ENCODE data around the gene CAPS. TPM values are rescaled to one million over a fixed set of nuclear protein-coding genes. Genes with fewer than 3 reads are reported as not detected.

Gene CAPS
- total and polyA plus RNA-seq, 12 donors: 7.1 to 146 (median 19.2) TPM

DNA sequence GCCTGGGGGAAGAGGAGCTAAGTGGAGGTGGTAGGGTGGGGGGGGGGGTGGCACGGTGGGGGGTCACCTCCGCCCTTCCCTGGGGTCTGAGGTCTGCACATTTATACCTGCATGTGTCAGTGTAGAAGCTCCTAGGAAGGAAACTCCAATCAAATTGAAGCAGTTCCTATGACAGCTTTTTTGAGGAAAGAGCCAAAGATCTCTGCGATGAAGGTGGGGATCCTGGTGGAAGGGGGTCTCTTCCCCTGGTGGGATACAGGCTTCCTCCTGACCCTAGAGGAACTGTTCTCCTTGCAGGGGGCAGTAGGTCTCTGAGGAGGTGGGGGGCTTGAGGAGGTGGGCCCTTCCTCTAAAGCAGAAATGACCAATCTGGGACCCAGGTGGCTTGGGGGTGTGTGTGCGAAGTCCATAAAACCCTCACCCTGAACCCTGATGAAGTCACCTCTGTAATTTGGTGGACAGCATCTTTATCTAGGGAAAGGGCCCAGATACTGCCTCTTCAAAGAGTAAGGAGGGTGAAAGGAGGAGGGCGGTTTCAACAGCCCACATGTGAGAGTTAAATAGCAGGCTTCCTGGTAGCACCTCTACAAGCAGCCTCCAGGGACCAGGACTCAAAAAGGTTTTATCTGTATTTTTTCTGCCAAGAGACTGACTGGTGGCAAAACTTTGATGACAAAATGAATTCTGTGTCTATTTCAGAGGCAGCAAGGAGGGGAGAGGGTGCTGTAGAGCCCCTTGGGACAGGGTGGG, 50.9 kb downstream of the CAPS start:
- WGBS, 4 donors: 87 to 98% (median 95%) methylated on average over 3 to 5 of the region's 5 CpGs
- no peaks in the 10 kb centered on the region for H3K9me3 ChIP-seq (replicated peaks in 1 of 3)
- H3K4me1 ChIP-seq (replicated peaks in 1 of 2): peaks cover 67 to 88% of the 10 kb centered on the region in 2 donors
- intact Hi-C loops (cut with DNase I): no loop called here
- no peak overlapping the region for H3K4me3 ChIP-seq
- peak overlapping the region in 3 of 5 donors; percentile 73 to 94 (median 94) for H3K27ac ChIP-seq
- H3K27me3 ChIP-seq: no peaks in the 10 kb centered on the region
- no peak for TF ChIP-seq POLR2A (IDR thresholded peaks at IDR 0.05)
- TF ChIP-seq, protein P1, sequence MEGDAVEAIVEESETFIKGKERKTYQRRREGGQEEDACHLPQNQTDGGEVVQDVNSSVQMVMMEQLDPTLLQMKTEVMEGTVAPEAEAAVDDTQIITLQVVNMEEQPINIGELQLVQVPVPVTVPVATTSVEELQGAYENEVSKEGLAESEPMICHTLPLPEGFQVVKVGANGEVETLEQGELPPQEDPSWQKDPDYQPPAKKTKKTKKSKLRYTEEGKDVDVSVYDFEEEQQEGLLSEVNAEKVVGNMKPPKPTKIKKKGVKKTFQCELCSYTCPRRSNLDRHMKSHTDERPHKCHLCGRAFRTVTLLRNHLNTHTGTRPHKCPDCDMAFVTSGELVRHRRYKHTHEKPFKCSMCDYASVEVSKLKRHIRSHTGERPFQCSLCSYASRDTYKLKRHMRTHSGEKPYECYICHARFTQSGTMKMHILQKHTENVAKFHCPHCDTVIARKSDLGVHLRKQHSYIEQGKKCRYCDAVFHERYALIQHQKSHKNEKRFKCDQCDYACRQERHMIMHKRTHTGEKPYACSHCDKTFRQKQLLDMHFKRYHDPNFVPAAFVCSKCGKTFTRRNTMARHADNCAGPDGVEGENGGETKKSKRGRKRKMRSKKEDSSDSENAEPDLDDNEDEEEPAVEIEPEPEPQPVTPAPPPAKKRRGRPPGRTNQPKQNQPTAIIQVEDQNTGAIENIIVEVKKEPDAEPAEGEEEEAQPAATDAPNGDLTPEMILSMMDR (IDR thresholded peaks at IDR 0.05): no peak
- H3K36me3 ChIP-seq (replicated peaks in 1 of 2): no peaks in the 10 kb centered on the region
- DNase-seq: peak in 1 of 7 donors; percentile 5

Other genes starting within 250 kb of the CAPS start
- gene MICOS13, start 233.7 kb upstream of the CAPS start, total RNA-seq: 100 to 1,000 TPM in 1 of 9 donors, 10 to 100 TPM in 8; 40.2 to 112 (median 62.3) TPM
- gene MICOS13, start 233.7 kb upstream of the CAPS start, polyA plus RNA-seq: 100 to 1,000 TPM in 2 of 3 donors, 10 to 100 TPM in 1; 23.4 to 211 (median 162) TPM
- gene HSD11B1L, start 233.2 kb upstream of the CAPS start, total RNA-seq: 10 to 100 TPM in 8 of 9 donors, 1 to 10 TPM in 1; 6.3 to 40.5 (median 14.3) TPM
- 10 to 100 TPM in 2 of 3 donors, 1 to 10 TPM in 1; 3.4 to 33.9 (median 23.7) TPM for gene HSD11B1L, start 233.2 kb upstream of the CAPS start, polyA plus RNA-seq
- 1,000 to 10,000 TPM in 7 of 9 donors, 100 to 1,000 TPM in 2; 692 to 1,781 (median 1,187) TPM for gene RPL36, start 224.0 kb upstream of the CAPS start, total RNA-seq
- 1,000 to 10,000 TPM in 2 of 3 donors, 100 to 1,000 TPM in 1; 615 to 3,360 (median 2,171) TPM for gene RPL36, start 224.0 kb upstream of the CAPS start, polyA plus RNA-seq
- 100 to 1,000 TPM; 185 to 523 (median 396) TPM for gene LONP1, start 194.1 kb upstream of the CAPS start, total RNA-seq
- gene LONP1, start 194.1 kb upstream of the CAPS start, polyA plus RNA-seq: 100 to 1,000 TPM; 177 to 352 (median 196) TPM
- gene CATSPERD, start 193.6 kb upstream of the CAPS start, total RNA-seq: not detected
- not detected for gene CATSPERD, start 193.6 kb upstream of the CAPS start, polyA plus RNA-seq
- 1 to 10 TPM in 6 of 9 donors, under 1 TPM in 3; 0.28 to 2.9 (median 1.2) TPM for gene PRR22, start 129.5 kb upstream of the CAPS start, total RNA-seq
- 10 to 100 TPM in 2 of 3 donors, not detected in 1; 11.6 to 16.7 TPM for gene PRR22, start 129.5 kb upstream of the CAPS start, polyA plus RNA-seq
- 10 to 100 TPM; 15.5 to 48.3 (median 30.3) TPM for gene DUS3L, start 123.1 kb upstream of the CAPS start, total RNA-seq
- 100 to 1,000 TPM in 1 of 3 donors, 10 to 100 TPM in 2; 10.9 to 142 (median 90.2) TPM for gene DUS3L, start 123.1 kb upstream of the CAPS start, polyA plus RNA-seq
- gene NRTN, start 109.2 kb upstream of the CAPS start, total RNA-seq: 10 to 100 TPM in 5 of 9 donors, 1 to 10 TPM in 4; 4.5 to 26.8 (median 12.0) TPM
- 1 to 10 TPM; 4.9 to 9.0 (median 8.7) TPM for gene NRTN, start 109.2 kb upstream of the CAPS start, polyA plus RNA-seq
- gene FUT6, start 74.6 kb upstream of the CAPS start, total RNA-seq: not detected
- under 1 TPM in 1 of 3 donors, not detected in 2; 0.03 TPM for gene FUT6, start 74.6 kb upstream of the CAPS start, polyA plus RNA-seq
- under 1 TPM in 2 of 9 donors, not detected in 7; 0.14 to 0.15 TPM for gene FUT3, start 62.8 kb upstream of the CAPS start, total RNA-seq
- gene FUT3, start 62.8 kb upstream of the CAPS start, polyA plus RNA-seq: under 1 TPM in 2 of 3 donors, not detected in 1; 0.16 to 0.20 TPM
- gene FUT5, start 43.7 kb upstream of the CAPS start, total RNA-seq: not detected
- gene FUT5, start 43.7 kb upstream of the CAPS start, polyA plus RNA-seq: not detected
- gene NDUFA11, start 10.5 kb upstream of the CAPS start, total RNA-seq: 100 to 1,000 TPM; 288 to 842 (median 410) TPM
- gene NDUFA11, start 10.5 kb upstream of the CAPS start, polyA plus RNA-seq: 100 to 1,000 TPM; 300 to 856 (median 442) TPM
- 10 to 100 TPM in 3 of 9 donors, 1 to 10 TPM in 6; 5.0 to 14.4 (median 8.4) TPM for gene VMAC, start 9.4 kb upstream of the CAPS start, total RNA-seq
- 10 to 100 TPM in 1 of 3 donors, 1 to 10 TPM in 2; 3.5 to 15.6 (median 4.8) TPM for gene VMAC, start 9.4 kb upstream of the CAPS start, polyA plus RNA-seq
- 100 to 1,000 TPM in 2 of 9 donors, 10 to 100 TPM in 7; 55.0 to 179 (median 84.0) TPM for gene RANBP3, start 63.9 kb downstream of the CAPS start, total RNA-seq
- gene RANBP3, start 63.9 kb downstream of the CAPS start, polyA plus RNA-seq: 100 to 1,000 TPM in 1 of 3 donors, 10 to 100 TPM in 2; 60.9 to 118 (median 62.3) TPM
- gene RFX2, start 196.2 kb downstream of the CAPS start, total RNA-seq: 1 to 10 TPM; 2.3 to 7.8 (median 4.4) TPM
- 10 to 100 TPM in 1 of 3 donors, 1 to 10 TPM in 2; 2.7 to 10.4 (median 4.8) TPM for gene RFX2, start 196.2 kb downstream of the CAPS start, polyA plus RNA-seq
- not detected for gene ACSBG2, start 221.4 kb downstream of the CAPS start, total RNA-seq
- not detected for gene ACSBG2, start 221.4 kb downstream of the CAPS start, polyA plus RNA-seq